ENCODE data around the gene SLC17A7. TPM values are rescaled to one million over a fixed set of nuclear protein-coding genes. Genes with fewer than 3 reads are reported as not detected.

Gene SLC17A7
- total and polyA plus RNA-seq, 12 donors, result 0.17 to 2.3 (median 0.92) TPM

GRCh38 chr19:49428547-49429451 is 12.5 kb downstream of the SLC17A7 start:
- no peak overlapping the region for H3K27ac ChIP-seq
- H3K4me3 ChIP-seq, result no peak overlapping the region
- H3K9me3 ChIP-seq, result no peaks in the 10 kb centered on the region
- TF ChIP-seq CTCF (IDR thresholded peaks at IDR 0.05), result no peak
- DNase-seq (no peak), ATAC-seq (no peak)
- intact Hi-C loops (cut with DNase I), result no loop called here
- 8 to 12% methylated on average over 27 to 29 of the region's 29 CpGs for WGBS, 2 donors
- H3K27me3 ChIP-seq, result peaks cover 20 to 100% (median 98%) of the 10 kb centered on the region in 7 donors
- H3K36me3 ChIP-seq, result no peaks in the 10 kb centered on the region
- H3K4me1 ChIP-seq, result peaks cover under 1 to 16% (median 11%) of the 10 kb centered on the region in 9 donors

GRCh38 chr19:49427855-49428546 is 13.3 kb downstream of the SLC17A7 start:
- no peak for TF ChIP-seq CTCF (IDR thresholded peaks at IDR 0.05)
- DNase-seq (no peak), ATAC-seq (no peak)
- H3K27ac ChIP-seq, result no peak overlapping the region
- intact Hi-C loops (cut with DNase I), result no loop called here
- H3K27me3 ChIP-seq, result peaks cover 19 to 100% (median 98%) of the 10 kb centered on the region in 7 donors
- 1 to 2% methylated on average over 45 of the region's 45 CpGs for WGBS, 2 donors
- H3K36me3 ChIP-seq, result no peaks in the 10 kb centered on the region
- H3K4me1 ChIP-seq, result peaks cover 7 to 24% (median 19%) of the 10 kb centered on the region in 9 donors
- H3K4me3 ChIP-seq, result no peak overlapping the region
- no peaks in the 10 kb centered on the region for H3K9me3 ChIP-seq

GRCh38 chr19:49427339-49427738 is 14.0 kb downstream of the SLC17A7 start:
- no peak for DNase-seq
- H3K36me3 ChIP-seq, result no peaks in the 10 kb centered on the region
- H3K4me3 ChIP-seq, result no peak overlapping the region
- peaks cover 12 to 100% (median 98%) of the 10 kb centered on the region in 7 donors for H3K27me3 ChIP-seq
- intact Hi-C loops (cut with DNase I), result no loop called here
- no peak for ATAC-seq
- H3K4me1 ChIP-seq, result peaks cover 7 to 31% (median 26%) of the 10 kb centered on the region in 9 donors
- 57 to 59% methylated on average over 12 of the region's 12 CpGs for WGBS, 2 donors
- no peak for TF ChIP-seq CTCF (IDR thresholded peaks at IDR 0.05)
- no peak overlapping the region for H3K27ac ChIP-seq
- H3K9me3 ChIP-seq, result no peaks in the 10 kb centered on the region

- Histone ChIP-seq H3K4me1 (peaks cover 7 to 42% (median 36%) of the 10 kb centered on the region in 9 donors), H3K36me3 (no peaks in the 10 kb centered on the region), H3K9me3 (no peaks in the 10 kb centered on the region), H3K4me3 (no peak overlapping the region), H3K27me3 (peaks cover 12 to 100% (median 98%) of the 10 kb centered on the region in 7 donors), H3K27ac (no peak overlapping the region)
- intact Hi-C loops (cut with DNase I), result no loop called here
- no peak for DNase-seq
- TF ChIP-seq CTCF (IDR thresholded peaks at IDR 0.05), result no peak
- ATAC-seq, result no peak
- whole genome bisulfite sequencing, 2 donors, result 3 to 4% methylated on average over 30 of the region's 30 CpGs
Measured at GRCh38 chr19:49425922-49426592, 15.3 kb downstream of the SLC17A7 start.
